ENCODE results near the gene EIF2AK2. TPM values are rescaled to one million over a fixed set of nuclear protein-coding genes. Genes with fewer than 3 reads are reported as not detected.

Gene EIF2AK2
- total RNA-seq, 1 donor from 2014 or later: 49.7 TPM

- Mint-ChIP-seq H3K36me3 (ENCODE audit: unreplicated experiment) (peaks cover 6% of the 10 kb centered on the region), H3K27me3 (ENCODE audit: unreplicated experiment) (no peaks in the 10 kb centered on the region), H3K9me3 (ENCODE audit: unreplicated experiment) (peaks cover 7% of the 10 kb centered on the region), H3K4me3 (ENCODE audit: unreplicated experiment) (no peak overlapping the region), H3K27ac (ENCODE audit: unreplicated experiment) (no peak overlapping the region), H3K4me1 (ENCODE audit: unreplicated experiment) (peaks cover 7% of the 10 kb centered on the region)
- DNase-seq (ENCODE audit: extremely low spot score, unreplicated experiment): no peak
- peak; percentile 74 for TF ChIP-seq CTCF (IDR thresholded peaks at IDR 0.05)
Observed at GRCh38 chr2:37168217-37168981, 11.6 kb upstream of the EIF2AK2 start.

- no peak for DNase-seq (ENCODE audit: extremely low spot score, unreplicated experiment)
- H3K4me1 Mint-ChIP-seq (ENCODE audit: unreplicated experiment): peaks cover 7% of the 10 kb centered on the region
- TF ChIP-seq CTCF (IDR thresholded peaks at IDR 0.05): no peak
- no peak overlapping the region for H3K27ac Mint-ChIP-seq (ENCODE audit: unreplicated experiment)
- no peak overlapping the region for H3K4me3 Mint-ChIP-seq (ENCODE audit: unreplicated experiment)
- H3K9me3 Mint-ChIP-seq (ENCODE audit: unreplicated experiment): peaks cover 7% of the 10 kb centered on the region
- peaks cover 6% of the 10 kb centered on the region for H3K36me3 Mint-ChIP-seq (ENCODE audit: unreplicated experiment)
- H3K27me3 Mint-ChIP-seq (ENCODE audit: unreplicated experiment): no peaks in the 10 kb centered on the region
Observed at GRCh38 chr2:37167636-37168180, 10.9 kb upstream of the EIF2AK2 start.

- Mint-ChIP-seq H3K27me3 (ENCODE audit: unreplicated experiment) (no peaks in the 10 kb centered on the region), H3K36me3 (ENCODE audit: unreplicated experiment) (peaks cover 6% of the 10 kb centered on the region), H3K9me3 (ENCODE audit: unreplicated experiment) (peaks cover 7% of the 10 kb centered on the region), H3K4me1 (ENCODE audit: unreplicated experiment) (peaks cover 7% of the 10 kb centered on the region), H3K4me3 (ENCODE audit: unreplicated experiment) (no peak overlapping the region), H3K27ac (ENCODE audit: unreplicated experiment) (no peak overlapping the region)
- no peak for TF ChIP-seq CTCF (IDR thresholded peaks at IDR 0.05)
- no peak for DNase-seq (ENCODE audit: extremely low spot score, unreplicated experiment)
Observed at GRCh38 chr2:37164757-37165156, 8.0 kb upstream of the EIF2AK2 start.

- Mint-ChIP-seq H3K36me3 (ENCODE audit: unreplicated experiment) (peaks cover 18% of the 10 kb centered on the region), H3K27me3 (ENCODE audit: unreplicated experiment) (no peaks in the 10 kb centered on the region), H3K4me1 (ENCODE audit: unreplicated experiment) (peaks cover 27% of the 10 kb centered on the region), H3K27ac (ENCODE audit: unreplicated experiment) (peak overlapping the region; percentile 93), H3K4me3 (ENCODE audit: unreplicated experiment) (peak overlapping the region; percentile 88), H3K9me3 (ENCODE audit: unreplicated experiment) (no peaks in the 10 kb centered on the region)
- no peak for TF ChIP-seq CTCF (IDR thresholded peaks at IDR 0.05)
- no peak for DNase-seq (ENCODE audit: extremely low spot score, unreplicated experiment)
Observed at GRCh38 chr2:37156071-37156856, 516 bp downstream of the EIF2AK2 start.

- TF ChIP-seq CTCF (IDR thresholded peaks at IDR 0.05): no peak
- no peak overlapping the region for H3K27ac Mint-ChIP-seq (ENCODE audit: unreplicated experiment)
- DNase-seq (ENCODE audit: extremely low spot score, unreplicated experiment): no peak
- H3K9me3 Mint-ChIP-seq (ENCODE audit: unreplicated experiment): no peaks in the 10 kb centered on the region
- peaks cover 18% of the 10 kb centered on the region for H3K36me3 Mint-ChIP-seq (ENCODE audit: unreplicated experiment)
- H3K4me1 Mint-ChIP-seq (ENCODE audit: unreplicated experiment): peaks cover 32% of the 10 kb centered on the region
- no peaks in the 10 kb centered on the region for H3K27me3 Mint-ChIP-seq (ENCODE audit: unreplicated experiment)
- no peak overlapping the region for H3K4me3 Mint-ChIP-seq (ENCODE audit: unreplicated experiment)
Observed at GRCh38 chr2:37154785-37155184, 2.0 kb downstream of the EIF2AK2 start.

Data from osteocyte (in vitro differentiated cells).